HG03196 (cell line): ENCODE data around the gene BDH1.

Source experiments
- ATAC-seq: cut with Tn5 transposase; IDR thresholded peaks from one replicate; pipeline ENCODE4 v1.9.1; 2021; ENCODE audit not compliant: unreplicated experiment

The BDH1 gene

DNA sequence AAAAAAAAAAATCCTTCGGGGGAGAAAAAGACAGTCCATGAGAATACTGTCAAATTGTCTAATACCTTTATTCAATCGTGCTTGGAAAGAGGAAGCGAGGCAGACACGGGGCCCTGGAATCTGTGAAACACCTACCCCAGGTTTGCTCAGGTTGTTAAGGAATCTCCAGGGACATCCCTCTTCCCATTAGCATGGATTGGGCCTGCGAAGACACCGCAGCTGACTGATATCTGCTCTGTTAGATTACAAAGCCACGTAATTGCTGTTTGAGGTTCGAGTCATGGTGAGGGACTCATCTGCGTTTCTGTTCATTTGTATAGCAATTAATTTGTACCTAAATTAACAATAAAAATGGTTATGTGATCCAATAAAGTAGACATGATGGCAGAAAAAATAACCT lies 91.0 kb downstream of the BDH1 start:
- ATAC-seq: no peak

DNA sequence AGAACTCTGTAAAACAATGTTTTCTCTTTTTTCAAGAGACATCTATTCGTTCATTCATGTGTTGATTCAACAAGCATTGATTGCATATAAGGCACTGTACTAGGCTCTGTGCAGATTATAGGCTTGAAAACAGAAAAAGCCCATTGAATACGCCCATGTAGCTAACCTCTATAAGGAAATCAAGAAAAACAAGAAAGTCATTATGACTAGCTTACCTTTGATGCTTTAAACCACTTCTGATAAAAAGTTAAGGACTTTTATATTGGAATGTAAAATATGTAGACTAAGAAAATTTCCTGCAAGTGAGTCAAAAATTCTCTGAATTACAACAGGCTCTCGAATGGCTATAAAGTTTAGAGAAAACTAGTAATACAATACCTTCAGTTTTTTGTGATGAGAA lies 92.5 kb downstream of the BDH1 start:
- ATAC-seq: no peak

DNA sequence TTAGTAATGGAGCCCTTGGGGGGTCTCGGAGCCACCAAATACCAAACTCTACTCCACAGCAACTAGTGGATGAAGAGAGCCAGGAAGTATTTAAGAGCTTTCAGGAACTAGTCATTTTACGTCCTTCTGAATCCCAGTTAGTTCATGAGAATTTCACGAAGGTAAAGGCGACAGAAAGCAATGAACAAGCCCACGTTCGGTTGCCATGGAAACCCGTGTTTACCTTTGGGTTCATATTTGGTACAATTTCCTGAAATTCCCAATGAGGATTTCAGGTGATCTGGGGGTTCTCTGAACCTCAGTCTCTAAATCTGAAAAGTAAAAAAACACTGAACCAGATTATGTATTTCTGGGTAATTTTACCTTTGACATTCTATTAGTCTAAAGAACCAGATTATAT lies 93.0 kb downstream of the BDH1 start:
- no peak for ATAC-seq

DNA sequence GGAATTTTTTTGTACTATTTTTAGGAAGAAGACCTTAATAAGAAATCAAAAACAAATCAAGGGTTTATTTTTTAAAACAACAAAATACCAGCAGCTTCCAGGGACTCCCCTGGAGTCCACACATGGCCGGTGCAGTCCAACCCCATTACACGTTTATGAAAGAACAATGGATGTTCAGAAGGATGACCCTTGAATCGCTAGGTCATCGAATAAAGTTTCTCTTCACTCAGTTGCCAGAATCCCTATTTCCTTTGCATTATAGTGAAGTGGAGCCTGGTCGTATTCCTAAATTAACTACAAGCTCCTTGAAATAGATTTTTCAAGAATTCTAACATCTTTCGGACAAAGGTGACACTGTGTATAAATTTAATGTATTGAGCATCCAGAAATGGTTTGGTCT lies 95.1 kb downstream of the BDH1 start:
- ATAC-seq: no peak

DNA sequence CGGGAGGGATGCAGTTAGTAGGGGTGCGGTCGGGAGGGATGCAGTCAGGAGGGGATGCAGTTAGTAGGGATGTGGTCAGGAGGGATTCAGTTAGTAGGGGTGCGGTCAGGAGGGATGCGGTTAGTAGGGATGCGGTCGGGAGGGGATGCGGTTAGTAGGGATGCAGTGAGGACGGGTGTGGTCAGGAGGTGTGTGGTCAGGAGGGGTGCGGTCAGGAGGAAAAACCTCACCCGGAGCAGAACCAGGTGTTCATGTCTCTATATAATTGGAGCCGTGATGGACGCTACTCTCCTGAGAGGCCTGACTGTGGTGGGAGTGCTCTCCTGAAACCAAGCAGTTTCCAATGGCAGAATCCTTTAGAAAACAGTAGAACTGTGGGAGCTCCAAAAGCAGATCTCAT lies 95.8 kb downstream of the BDH1 start:
- ATAC-seq: no peak
